GM19035 (cell line): ENCODE results near the gene USP20.

ENCODE experiments used
- ATAC-seq: cut with Tn5 transposase; IDR thresholded peaks from one replicate; pipeline ENCODE4 v1.9.1; 2021; ENCODE audit not compliant: unreplicated experiment

Gene USP20

DNA sequence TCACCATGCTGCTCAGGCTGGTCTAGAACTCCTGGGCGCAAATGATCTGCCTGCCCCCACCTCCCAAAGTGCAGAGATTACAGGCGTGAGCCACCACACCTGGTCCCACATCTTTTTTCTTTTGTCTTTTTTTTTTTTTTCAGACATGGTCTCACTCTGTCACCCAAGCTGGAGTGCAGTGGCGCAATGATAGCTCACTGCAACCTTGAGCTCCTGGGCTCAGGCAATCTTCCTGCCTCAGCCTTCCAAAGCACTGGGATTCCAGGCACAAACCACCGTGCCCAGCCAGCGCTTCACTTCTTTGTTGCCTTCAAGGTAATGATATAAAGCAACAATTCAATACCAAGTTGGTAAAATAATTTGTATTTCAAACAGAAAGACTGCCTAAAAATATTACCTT is 78.8 kb downstream of the USP20 start:
- no peak for ATAC-seq

DNA sequence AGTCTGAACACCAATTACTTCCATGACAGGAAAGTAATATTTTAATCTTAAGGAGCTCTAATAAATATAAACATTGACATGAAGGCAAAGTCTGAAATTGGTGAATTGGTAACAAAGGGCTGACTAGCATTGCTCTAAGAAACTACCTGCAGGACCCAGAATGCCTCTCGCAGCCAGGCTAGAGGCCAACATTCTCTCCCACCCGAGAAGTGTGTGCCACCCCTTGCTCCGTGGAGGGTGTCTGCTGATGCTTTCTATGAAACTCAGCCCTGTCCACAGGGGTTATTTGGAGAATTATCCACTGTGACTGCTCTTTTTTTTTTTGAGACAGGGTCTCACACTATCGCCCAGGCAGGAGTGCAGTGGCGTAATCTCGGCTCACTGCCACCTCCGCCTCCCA is 81.4 kb downstream of the USP20 start:
- ATAC-seq, result no peak

DNA sequence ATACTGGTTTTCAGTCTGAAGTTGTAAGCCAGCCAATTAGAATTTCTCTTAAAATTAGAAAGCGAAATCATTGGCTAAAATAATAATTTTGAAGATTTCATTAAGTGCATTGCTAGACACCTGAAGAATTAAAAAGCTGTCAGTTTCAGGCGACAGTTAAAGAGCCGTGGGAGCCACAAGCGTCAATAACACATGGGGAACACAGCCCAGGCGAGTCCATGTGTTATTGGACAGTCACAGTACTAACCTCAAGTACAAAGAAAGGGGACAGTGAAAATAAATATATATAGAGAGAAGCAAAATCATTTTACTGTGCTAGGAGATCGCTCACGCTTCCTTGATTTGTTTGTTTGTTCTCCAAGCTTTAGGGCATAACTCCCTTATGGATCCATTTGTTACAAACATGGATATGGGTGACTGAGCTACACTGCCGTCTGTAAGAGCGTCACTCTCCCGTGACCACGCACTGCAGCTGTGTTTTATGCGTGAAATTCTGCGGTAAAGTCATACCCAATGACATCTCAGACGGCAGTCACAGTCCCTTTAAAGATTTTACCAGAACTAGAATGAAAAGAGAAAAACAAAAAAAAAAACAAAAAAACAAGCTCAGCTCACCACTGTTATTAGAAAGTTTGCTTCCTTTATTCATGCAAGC is 83.2 kb downstream of the USP20 start:
- no peak for ATAC-seq

DNA sequence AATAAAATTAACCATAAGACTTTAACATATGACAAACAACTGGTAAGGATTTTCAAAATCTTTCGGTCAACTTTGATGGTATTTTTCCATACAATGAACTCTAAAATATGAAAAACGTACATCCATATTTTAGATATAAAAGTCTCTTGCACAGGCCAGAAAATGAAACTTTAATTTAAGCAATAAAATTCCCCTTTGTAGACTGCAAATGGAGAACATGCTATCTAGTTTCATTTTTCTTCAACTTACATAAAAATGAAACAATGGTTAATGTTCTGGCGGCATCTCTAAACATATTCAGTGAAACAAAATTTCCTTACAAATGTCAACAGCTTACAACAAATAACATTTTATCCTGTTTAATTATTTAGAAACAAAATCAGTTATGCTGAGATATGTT is 84.0 kb downstream of the USP20 start:
- ATAC-seq, result no peak

DNA sequence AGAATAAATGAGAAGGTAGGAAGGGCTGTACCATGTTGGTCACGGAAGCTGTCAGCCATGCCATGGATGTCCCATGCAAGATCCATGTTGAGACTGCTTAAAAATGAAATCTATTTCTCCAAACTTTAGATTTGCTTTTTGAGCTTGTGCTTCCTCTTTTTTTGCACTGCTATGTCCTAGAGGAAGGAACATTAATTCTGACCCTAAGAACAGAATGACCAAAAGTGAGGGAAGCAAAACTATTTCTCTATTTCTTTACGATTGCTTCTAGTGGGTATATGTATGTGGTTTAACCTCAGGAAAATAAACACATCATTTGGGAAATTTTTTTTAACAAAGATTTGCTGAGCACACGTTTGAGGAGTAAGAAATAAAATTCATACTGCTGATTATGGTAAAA is 84.6 kb downstream of the USP20 start:
- no peak for ATAC-seq

DNA sequence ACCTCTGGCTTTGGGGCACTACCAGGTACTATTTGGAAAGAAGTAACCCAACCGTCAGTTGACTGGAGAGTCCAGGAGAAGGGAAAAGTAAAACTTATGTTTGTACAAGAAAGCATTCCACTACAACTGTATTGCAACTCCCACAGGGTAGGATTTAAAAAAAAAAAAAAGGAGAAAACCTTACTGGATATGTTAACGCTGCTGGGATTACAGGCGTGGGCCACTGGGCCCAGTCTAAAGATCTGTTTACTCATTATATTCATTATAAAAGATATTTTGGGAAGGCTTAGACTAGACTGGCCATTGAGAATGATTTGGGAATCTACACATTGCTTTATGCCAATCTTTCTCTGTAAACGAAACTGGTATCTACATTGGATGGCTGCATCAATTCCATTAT is 86.6 kb downstream of the USP20 start:
- no peak for ATAC-seq

DNA sequence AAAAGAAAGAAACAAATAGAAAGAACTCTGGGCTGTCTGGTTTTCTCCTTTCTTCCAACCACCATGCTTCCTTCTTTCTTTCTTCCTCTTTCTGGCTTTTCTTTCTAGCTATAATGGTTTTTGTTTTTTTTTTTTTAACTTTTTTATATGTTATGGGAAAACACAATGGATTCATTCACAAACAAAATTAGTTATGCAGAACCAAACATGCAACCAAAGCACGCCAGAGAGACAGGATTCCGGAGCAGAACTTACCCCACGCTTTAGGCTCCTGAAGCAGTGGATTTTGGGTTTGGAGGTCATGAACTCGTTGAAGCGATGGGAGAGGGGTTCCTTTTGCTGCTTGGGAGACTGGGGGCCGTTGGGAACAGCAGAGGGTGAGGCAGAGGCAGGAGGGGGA is 88.3 kb downstream of the USP20 start:
- no peak for ATAC-seq

DNA sequence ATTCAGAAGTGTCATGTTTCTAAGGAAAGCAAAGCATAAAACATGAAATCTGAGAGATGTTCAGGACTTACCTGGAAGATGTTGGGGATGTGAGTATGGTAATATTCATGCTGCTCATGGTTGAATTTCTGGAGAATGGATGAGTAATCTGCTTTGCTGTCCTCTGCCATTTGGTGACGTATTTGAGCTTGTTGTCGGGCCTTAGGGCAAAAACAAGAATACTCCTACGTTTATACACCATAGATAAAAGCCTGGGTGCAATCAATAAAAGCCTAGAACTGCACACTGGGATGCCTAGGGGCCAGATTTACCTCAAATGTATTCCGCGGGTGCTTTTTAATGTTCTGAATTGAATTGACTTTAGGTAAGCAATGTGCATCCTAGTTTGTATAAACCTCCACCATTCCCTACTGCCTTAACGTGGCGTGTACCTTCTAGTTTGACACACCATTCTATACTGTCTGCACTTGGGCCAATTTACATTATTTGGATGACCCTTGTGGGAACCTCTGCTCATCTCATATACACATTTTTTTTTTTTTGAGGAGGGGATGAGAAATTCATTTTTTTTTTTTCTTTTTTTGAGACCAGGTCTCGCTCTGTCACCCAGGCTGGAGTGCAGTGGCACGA is 94.4 kb downstream of the USP20 start:
- ATAC-seq, result no peak

DNA sequence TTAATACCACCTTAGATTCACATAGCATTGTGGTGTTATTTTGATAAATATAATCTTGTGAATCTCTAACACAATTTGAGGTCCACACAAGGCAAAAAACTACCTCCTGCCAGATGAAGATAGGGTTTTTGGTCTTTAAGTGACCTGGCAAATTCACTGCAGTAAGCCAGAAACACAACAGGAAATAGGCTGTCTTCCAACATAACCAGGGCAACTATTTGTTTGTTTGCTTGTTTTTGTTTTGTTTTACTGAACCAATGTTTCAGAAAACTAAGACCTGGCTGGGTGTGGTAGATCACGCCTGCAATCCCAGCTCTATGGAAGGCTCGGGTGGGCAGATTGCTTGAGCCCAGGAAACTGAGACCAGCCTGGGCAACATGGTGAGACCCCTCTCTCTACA is 95.5 kb downstream of the USP20 start:
- ATAC-seq, result no peak
